GM19328 (cell line): ENCODE results near the gene MMP20.

Source experiments
- ATAC-seq: cut with Tn5 transposase; IDR thresholded peaks from one replicate; pipeline ENCODE4 v1.9.1; 2021; ENCODE audit warnings: mild to moderate bottlenecking, moderate library complexity; ENCODE audit not compliant: unreplicated experiment

Gene MMP20

GRCh38 chr11:102560555-102561011 lies 64.5 kb downstream of the MMP20 start:
- ATAC-seq, result peak; percentile 62

- ATAC-seq, result peak; percentile 46
Measured at GRCh38 chr11:102559839-102560238, 65.3 kb downstream of the MMP20 start.

GRCh38 chr11:102555091-102555490 lies 70.0 kb downstream of the MMP20 start:
- no peak for ATAC-seq

- ATAC-seq, result peak; percentile 77
Measured at GRCh38 chr11:102553835-102554282, 71.3 kb downstream of the MMP20 start.

GRCh38 chr11:102552447-102553194 lies 72.5 kb downstream of the MMP20 start:
- ATAC-seq, result no peak

DNA sequence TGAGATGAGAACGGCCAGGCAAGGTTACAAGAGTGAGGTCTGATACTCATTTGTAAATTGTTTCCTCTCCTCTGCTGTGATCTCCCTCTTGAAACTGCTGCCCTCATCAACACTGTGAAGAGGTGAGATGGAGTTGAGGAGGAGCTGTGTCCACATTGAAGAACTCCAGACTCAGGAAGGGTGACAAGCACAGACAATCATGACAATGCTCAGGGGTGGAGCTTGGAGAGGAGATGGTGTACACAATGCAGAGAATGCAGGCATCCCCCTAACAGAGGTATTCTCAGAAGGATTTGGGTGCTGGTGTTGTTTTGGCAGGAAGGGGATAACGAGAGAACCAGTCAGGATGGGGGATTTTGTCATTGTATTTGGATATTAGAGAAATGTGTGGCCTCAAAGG lies 73.1 kb downstream of the MMP20 start:
- ATAC-seq, result no peak

GRCh38 chr11:102551169-102551781 lies 73.9 kb downstream of the MMP20 start:
- ATAC-seq, result no peak

- peak; percentile 64 for ATAC-seq
Measured at GRCh38 chr11:102546923-102547471, 78.1 kb downstream of the MMP20 start.

DNA sequence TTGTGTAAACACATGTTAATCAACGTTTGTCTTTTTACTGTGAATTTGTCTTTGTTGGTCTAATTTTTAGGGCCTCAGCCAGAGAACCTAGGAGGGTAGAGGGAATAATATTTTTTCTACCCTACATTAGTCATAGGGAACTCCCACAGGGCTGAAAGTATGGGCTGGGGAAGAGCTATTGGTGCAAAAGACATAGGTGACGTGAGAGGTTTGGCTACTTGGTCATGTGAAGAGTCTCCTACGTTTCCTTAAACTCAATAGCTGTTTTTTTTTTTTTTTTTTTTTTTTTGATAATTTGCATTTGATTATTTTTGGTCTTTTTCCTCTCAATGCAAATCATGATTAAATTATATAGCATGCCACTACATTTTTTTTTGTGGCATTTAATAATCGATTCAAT lies 78.7 kb downstream of the MMP20 start:
- peak; percentile 52 for ATAC-seq

- ATAC-seq, result no peak
Measured at GRCh38 chr11:102545701-102546100, 79.4 kb downstream of the MMP20 start.

GRCh38 chr11:102544594-102544993 lies 80.5 kb downstream of the MMP20 start:
- ATAC-seq, result no peak

GRCh38 chr11:102539567-102539966 lies 85.6 kb downstream of the MMP20 start:
- no peak for ATAC-seq

DNA sequence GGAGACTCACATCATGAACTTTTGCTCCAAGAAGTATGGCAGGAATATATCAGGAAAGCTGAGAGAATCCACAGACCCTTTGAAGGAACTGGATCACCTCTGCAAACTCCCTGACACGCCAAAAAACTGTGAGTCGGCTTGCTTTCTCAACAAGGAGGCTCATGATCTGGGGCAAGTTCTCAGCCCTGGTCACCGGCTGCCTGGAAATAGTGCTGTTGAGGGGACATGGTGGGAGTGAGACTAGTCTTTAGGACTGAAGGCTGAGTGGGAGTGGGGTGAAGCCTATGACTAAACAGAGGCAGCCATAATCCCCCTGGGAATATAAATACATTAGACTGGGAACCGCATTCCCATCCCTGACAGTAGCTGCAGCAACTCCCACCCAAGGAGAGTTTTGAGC lies 86.2 kb downstream of the MMP20 start:
- no peak for ATAC-seq

- ATAC-seq, result no peak
Measured at GRCh38 chr11:102534261-102534872, 90.8 kb downstream of the MMP20 start.

DNA sequence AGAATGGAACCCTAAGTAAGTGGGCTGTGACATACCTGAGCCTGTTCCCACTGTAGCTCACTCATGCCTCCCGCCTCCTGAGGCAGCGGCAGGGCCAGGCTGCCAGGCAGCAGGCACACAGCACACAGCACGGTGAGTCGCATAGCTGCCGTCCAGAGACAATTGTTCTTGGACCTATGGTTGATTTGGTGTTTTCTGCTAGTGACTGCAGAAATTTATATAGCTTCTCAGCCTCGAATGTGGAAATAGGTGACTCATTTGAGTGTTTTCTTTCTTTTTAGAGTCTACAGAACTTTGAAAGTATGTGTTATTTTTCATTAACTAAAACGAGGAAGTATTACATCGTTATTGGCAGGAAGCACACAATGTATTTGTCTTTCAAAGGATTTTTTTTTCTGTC lies 94.6 kb downstream of the MMP20 start, which contains the start of gene MMP7:
MMP7 (minus strand) TSS at position 190 of the 400 bp plus-strand sequence; CDS start at position 143, 47 bp downstream.
- ATAC-seq, result no peak

DNA sequence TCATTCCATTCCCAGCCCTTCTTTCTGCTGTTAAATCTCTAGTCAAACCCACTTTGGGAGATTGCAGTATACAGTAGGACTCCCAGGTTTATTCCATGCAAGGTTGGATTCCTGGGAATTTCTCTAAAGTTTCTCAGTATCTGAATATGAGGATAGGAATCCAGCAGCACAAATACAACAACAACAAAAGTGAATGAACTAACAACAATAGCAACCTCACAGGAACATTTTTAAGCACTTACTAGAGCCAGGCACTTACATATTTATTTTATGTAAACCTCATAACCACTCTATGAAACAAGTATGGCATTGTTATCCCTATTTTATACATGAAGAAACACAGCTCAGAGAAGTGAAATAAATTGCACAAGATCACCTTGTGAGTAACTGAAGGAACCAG lies 96.5 kb downstream of the MMP20 start:
- no peak for ATAC-seq

DNA sequence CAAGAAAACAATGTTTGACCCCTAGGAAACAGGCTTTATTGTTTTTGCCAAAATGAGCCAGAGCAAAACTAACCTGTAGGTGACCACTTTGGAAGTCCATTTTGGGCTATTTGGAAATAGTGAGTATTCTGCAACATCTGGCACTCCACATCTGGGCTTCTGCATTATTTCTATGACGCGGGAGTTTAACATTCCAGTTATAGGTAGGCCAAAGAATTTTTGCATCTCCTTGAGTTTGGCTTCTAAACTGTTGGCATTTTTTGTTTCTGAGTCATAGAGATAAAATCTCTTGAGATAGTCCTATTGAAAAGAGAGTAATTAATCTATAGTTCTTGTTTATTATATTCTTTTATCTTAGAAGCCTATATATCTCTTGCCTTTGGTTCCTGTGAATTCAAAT lies 97.4 kb downstream of the MMP20 start:
- no peak for ATAC-seq

DNA sequence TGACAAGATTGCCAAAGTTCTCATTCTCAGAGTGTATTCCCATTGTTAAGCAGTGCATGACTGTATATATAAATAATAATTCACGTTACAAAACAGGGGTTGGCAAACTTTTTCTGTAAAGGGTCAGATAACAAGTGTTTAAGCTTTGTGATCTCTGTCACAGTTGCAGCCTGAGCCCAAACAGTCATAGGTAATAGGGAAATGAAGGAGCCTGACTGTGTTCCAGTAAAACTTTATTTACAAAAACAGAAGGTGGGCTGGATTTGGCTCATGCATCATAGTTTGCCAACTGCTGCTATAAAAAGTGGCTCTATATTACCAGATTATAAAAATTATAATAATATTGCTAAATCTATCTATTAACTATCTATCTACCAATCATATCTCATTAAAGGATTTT lies 98.1 kb downstream of the MMP20 start:
- ATAC-seq, result no peak
